GM18870 (cell line): ENCODE data around the gene IGF1R.
A peak's percentile ranks its signal among the peaks of the same experiment; 100 is the strongest.

Experiments
- ATAC-seq: cut with Tn5 transposase; IDR thresholded peaks from one replicate; pipeline ENCODE4 v1.9.1; 2021; ENCODE audit warnings: moderate library complexity; ENCODE audit not compliant: unreplicated experiment

The IGF1R gene

DNA sequence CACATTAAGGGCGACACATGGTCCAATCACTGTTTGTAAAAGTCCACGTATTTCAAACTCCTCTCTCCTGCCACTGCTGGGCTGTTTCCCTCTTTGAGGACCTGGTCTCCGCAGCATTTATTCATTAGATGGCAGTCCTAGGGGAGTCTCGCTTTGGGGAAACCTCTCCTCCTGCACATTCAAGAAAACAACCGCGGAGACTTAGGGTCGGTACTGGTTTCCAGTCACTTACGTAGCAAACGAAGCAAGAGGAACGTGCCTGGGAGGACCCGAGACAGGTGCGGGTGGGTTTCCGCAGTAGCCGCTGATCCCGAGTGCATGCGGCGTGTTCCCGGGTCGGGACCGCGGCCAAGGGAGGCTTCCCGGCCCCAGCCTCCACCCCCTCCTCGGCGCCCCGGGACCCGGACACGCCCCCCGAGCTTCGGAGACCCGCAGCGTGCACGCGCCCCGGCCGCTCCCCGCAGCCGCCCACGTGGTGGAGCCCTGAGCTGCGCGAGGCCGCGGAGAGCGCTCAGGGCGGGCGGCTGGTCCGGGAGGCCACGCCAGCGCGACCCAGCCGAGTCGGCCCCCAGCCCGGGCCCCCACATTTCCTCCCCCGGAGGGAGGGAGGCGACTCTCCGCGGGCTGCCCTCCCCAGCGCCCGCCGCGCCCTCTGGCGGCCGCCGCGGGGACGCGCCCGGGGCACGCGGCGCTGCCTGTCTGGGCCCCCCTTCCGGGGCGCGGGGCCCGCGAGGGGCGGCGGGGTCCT, 1.1 kb upstream of the IGF1R start:
- no peak for ATAC-seq

DNA sequence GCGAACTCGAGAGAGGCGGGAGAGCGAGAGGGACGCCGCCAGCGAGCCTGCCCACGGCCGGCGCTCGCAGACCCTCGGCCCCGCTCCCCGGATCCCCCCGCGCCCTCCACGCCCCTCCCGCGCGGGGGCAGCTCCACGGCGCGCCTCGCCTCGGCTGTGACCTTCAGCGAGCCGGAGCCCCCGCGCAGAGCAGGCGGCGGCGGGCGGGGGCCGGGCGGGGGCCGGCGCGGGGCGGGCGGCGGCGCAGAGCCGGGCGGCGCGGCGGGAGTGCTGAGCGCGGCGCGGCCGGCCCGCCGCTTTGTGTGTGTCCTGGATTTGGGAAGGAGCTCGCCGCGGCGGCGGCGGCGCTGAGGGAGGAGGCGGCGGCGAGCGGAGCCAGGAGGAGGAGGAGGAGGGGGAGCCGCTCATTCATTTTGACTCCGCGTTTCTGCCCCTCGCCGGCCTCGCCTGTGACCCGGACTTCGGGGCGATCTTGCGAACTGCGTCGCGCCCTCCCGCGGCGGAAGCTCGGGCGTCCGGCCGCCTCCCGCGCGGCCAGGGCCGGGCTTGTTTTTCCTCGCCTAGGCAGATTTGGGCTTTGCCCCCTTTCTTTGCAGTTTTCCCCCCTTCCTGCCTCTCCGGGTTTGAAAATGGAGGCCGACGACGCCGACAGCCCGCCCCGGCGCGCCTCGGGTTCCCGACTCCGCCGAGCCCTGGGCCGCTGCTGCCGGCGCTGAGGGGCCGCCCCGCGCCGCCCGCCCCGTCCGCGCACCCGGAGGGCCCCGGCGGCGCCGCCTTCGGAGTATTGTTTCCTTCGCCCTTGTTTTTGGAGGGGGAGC, 524 bp downstream of the IGF1R start:
- ATAC-seq, result peak; percentile 14

DNA sequence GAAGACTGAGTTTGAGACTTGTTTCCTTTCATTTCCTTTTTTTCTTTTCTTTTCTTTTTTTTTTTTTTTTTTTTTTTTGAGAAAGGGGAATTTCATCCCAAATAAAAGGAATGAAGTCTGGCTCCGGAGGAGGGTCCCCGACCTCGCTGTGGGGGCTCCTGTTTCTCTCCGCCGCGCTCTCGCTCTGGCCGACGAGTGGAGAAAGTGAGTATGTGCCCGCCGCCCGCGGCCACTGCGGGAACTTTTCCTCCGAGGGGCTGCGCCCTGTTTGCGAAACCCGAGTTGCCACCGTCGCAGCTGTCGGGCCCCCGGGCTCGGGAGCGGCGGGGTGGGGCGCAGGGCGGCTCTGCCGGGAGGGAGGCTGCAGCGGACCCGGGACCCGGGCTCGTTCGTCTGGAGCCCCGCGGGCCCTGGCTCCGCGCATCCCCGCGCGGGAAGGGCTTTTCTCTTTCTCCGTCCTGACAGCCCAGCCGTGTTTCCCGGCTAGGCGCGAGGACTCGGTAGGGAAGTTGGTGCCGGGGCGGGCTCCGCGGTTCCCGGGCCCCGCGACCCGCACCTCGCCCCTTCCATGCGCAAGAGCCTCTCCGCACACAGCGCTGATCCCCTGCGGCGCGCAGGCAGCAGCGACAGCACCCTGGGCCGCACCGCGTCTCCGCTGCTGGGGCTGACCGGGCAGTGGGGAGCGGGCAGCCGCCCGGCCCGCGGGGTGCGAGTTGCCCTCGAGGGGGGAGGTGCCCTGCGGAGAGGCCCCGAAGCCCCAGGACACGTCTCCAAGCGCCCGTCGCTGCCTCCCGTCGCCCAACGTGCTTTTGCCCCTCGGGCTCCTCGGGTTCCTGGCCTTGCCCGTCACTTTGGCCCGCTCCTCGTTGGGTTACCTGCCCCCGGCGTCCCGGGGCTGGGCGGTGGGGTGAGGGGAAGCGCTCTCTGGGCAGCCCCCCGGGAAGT, 1.4 kb downstream of the IGF1R start:
- no peak for ATAC-seq

DNA sequence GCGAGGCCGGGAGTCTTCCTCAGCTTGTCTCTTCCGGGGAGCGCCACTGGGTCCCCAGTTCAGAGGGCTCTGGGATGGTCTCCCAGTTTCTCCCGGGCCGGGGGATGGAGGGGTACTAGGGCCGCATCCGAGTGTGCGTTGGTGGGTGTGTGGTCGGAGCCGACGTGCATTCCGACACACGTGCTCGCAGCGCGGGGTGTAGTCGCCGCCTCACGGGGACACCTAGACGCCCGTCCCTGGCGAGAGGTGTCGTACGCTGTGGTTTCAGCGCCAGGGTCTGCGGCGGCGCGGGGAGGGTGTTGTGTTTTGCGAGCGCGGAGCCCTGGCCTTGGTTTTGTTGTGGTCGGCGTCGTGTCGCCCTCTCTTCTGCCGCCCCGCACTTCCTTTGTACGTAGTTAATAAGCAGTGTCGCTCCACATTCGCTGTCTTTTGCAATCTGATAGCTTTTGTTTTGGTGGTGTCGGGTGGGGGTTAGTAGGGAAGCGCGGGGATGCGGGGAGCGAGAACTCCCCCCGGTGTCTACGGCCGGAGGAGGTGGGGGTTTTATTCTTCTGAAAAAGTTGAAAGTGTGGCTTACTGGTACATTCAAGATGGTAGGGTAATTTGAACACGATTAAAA, 2.2 kb downstream of the IGF1R start:
- no peak for ATAC-seq

DNA sequence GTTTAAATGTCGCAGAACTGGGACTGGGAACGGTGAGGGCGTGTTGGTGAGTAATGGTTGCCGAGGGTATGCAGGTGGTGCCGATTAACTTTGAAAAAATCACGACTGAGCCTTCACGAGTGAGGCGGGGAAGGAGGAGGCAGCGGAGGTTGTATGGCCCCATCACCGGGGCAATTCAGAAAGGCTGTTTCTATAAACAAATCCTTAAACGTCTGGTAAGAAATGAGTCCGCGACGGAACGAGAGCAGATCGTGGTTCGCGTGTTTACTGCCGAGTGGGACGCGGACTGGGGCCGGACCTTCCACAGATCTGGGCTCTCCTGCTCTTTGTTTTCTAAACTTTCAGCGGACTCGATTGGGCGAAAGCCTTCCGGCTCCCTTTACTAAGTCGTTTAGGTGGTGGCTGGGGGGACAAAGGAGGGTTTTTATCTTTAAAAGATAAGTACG, 2.7 kb downstream of the IGF1R start:
- no peak for ATAC-seq

DNA sequence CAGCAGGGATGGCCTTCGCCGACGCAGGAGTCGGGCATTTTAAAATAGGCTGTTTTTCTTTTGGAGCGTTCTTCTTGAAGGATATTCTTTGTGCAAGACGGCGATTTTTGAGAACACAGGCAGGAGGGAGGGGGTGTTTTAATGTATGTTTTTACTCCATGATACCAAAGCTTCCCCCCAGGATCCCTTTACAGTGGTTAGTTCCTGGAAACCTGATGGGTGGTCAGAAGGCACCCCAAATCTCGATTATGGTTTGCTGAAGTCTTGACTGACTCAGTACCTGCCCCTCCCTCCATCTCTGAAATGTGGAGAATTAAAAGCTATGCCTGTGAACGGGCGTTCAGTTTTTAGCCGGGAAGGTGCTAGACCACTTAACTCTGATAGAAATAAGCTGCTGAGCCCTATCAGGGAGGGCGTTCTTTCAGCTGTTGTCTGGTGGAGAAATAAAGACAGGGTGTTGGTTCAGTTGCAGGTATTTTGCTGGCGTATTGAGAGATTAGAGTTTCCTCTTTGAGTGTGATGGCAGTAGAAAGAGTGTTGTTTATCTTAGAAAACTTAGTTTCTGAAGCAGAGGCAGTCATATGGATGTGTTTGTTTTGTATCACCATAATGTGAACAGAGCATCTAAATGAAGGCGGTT, 3.4 kb downstream of the IGF1R start:
- ATAC-seq, result no peak

DNA sequence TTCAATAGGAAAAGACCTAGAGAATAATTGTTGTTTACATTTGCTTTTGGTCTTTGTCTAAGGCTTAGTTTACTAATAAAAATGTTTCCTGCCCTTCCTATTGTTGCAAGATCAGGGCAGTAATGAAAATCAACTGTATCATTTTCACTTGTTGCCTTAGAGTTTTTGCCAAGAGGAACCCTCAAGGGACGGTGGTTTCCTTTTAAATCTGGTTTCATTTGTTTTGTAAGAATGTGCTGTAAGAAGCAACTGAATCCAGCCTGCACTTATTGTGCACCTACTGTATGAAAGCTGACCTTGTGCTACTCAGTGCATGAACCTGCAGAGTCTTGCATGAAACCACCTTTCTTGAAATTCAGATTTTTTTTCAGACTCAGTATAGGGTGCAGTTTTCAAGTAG, 5.3 kb downstream of the IGF1R start:
- ATAC-seq, result no peak

DNA sequence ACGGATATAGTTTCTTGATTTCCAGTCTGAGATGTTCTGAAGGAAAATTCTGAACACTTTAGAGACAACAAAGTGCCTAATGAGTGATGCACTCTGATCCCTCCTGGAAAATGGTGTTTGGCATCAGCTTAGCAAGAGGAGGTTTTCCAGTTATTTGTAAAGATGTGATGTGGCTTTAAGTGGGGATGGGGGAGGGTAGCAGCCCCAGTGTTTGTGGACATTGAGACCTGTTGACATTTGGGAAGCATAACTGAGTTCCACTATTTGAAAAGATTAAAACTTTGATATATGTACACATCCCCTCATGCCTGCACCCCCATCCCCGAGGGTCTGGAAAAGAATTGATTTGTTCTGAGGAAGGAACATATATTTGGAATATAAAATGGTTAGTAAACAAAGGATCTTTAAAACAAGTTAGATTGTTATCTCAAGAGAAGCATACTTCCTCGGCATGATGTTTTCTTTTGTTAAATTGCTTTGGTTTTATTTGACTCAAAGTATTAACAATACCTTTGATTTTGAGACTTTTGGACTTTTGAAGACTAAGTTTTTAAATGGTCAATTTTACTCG, 6.5 kb downstream of the IGF1R start:
- no peak for ATAC-seq

DNA sequence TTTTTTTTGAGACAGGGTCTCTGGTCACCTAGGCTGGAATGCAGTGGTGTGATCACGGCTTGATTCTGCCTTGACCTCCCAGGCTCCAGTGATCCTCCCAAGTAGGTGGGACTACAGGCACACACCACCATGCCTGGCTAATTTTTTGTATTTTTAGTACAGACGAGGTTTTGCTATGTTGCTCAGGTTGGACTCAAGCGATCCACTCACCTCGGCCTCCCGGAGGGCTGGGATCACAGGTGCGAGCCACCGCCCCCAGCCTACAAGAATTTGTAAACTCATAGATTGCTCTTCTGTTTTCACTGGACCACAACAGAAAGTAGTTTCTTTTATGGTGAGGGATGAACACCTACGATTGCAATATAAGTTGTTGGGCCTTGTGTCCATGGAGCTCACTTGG, 7.4 kb downstream of the IGF1R start:
- ATAC-seq, result no peak

DNA sequence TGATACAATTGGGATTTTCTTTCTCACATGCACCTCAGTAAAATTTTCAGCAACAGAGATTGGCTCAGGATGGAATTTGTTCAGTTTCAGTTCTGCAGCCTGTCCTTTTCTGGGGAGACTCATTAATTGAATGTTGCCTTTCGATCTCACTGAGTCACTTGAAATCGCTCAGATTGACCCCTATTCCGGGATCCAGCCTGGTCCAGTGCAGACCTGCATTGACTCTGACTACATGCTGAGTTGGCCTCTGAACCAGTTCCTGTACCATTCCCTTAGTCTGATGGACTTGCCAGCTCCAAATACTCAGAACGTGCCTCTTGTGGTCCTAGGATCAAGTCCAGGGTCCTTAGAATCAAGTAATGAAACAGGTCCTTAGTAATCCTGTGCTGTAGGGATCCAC, 9.4 kb downstream of the IGF1R start:
- ATAC-seq, result no peak

DNA sequence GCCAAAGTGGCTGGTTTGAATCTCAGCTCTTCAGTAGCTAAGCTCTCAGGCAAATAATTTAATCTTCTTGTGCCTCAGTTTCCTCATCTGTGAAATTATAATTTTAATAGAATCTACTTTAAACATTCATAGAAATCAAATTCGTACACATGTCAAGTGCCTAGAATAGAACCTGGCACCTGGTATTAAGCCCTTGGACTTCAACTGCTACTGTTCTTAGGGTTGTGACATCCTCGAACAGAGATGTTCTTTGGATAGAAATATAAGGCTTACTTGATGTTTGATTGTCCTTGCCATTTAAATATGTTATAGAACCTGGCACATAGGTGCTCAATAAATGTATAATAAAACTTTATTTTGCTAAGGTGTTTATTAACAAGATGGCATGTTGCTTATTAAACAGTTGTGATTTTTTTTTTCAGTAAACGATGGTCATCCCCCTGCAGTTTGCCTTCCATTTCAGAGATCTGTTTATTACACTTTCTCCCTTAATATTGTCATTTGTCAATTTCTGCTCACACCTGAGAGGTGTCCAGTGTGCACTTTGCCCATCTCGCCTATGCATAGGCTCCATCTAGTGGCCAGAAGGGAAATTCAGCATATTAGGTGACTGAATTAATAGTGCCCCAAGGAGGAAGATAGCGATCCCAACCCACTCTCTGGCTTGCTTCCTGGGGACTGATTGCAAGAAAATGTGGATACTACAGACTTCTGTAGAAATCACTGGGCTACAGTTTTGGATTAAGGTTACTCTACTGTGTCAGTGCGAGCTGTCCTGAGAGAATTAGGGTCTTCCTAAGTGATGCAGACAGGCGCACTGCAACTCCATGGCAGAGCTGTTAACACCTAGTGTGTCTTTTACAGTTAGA, 10.7 kb downstream of the IGF1R start:
- peak; percentile 91 for ATAC-seq

DNA sequence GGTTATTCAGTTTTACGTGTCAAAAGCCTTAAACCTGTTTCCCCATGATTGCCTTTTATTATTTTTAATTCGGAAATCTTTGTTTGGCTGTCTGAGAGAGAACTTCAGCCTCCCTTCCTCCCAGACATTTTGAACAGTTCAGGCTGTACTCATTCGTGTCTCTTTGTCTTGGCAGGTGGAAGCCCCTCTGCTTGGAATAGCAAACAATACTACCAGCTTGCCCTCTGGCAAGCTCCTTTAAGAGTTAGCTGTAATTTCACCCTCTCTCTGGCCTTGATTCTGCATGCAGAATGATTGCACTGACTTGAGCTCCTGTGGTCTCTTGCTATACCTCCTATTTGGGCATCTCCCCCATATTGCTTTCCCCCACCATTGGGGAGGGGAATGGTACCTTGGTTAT, 11.7 kb downstream of the IGF1R start:
- ATAC-seq, result no peak

DNA sequence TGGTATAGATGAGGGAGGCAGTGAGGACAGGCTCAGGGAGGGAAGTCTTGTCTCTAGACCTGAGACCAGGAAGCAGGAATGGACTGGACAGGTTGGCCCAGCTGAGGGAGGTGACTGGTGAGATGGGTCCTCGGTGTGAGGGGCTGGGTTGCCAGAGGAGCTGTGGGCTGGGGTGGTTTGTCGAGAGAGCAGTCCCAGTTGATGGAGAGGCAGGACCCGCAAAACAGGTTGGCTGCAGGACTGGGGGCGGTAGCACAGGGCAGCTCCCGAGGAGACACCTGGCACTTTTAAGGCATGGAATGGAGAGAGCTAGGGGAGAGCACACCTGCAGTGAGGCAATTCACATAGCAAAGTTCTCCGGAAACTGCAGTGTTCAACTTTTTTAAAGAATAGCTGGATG, 14.7 kb downstream of the IGF1R start:
- no peak for ATAC-seq

DNA sequence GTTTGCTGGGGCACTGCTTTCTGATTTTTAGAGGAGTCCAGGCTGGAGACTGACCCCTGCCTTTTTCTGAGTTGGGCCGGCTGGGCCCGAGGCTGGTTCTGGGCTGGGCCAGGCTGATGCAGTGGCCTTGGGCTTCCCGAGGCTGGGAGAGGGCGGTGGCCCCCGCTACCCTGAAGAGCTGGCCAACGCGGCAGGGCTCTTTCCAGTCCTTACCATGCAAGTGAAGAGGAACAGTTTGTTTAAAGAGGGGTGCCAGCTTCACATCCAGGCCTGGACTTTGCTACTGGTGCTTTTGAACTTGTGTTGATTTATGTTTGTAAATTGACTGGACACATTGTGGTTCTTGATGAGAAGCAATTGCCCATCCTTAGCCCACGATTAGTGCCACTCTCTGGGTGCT, 15.3 kb downstream of the IGF1R start:
- no peak for ATAC-seq

DNA sequence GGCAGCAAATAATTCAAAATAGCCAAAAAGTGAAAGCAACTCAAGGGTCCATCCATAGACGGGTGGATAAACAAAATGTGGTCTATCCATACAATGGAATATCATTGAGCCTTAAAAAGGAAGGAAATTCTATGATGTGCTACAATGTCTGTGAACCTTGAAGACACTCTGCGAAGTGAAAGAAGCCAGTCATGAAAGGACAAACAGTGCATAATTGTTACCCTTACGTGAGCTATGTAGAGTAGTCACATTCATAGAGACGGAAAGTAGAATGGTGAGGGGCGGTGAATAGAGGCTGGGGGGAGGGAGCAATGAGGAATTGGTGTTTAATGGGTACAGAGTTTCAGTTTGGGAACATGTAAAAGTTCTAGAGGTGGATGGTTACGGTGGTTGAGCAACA, 18.1 kb downstream of the IGF1R start:
- ATAC-seq, result no peak

DNA sequence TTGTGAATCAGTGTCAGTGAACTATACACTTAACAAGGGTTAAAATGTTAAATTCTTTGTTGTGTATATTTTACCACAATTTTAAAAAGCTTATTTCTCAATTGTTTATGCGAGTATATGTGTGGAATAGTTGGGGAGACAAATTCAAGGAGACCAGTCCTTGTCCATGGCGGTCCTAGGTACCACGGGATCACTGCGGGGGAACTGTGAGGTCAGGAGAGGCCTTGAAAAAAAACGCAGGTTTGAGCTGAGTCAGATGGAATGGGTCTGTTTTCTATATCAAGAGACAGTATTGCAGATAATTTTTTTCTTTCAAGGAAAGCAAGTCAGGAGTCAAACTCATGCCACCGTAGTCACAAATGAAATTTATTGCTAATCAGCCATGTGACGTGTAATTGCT, 18.5 kb downstream of the IGF1R start:
- ATAC-seq, result no peak

DNA sequence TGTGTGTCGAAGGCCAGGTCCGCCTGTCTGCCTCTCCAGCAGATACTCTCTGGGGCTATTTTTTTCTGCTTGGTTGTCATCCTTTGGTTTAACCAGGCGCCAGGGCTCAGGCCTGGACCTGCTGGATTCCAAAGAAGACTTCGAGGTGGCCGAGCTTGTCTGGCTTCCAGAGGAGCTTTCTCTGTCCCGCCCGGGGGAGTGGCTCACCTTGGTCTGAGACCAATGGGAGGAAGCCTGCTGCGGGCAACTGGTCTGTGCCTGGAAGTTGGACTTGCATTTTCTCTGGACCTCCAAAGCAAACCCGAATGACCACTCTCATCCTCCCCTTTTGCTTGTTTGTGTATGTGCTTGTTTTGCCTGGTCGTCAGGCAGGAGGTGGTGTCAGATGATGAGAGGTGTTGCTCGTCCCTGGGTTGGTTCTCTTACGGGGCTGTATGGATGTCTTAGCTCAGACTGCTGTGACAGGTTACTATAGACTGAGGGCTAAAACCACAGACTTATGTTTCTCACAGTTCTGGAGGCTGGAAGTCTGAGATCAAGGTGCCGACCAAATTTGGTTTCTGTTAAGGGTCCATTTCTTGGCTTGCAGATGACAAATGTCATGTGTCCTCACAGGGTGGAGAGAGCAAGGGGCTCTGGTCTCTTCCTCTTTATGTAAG, 19.3 kb downstream of the IGF1R start:
- no peak for ATAC-seq

DNA sequence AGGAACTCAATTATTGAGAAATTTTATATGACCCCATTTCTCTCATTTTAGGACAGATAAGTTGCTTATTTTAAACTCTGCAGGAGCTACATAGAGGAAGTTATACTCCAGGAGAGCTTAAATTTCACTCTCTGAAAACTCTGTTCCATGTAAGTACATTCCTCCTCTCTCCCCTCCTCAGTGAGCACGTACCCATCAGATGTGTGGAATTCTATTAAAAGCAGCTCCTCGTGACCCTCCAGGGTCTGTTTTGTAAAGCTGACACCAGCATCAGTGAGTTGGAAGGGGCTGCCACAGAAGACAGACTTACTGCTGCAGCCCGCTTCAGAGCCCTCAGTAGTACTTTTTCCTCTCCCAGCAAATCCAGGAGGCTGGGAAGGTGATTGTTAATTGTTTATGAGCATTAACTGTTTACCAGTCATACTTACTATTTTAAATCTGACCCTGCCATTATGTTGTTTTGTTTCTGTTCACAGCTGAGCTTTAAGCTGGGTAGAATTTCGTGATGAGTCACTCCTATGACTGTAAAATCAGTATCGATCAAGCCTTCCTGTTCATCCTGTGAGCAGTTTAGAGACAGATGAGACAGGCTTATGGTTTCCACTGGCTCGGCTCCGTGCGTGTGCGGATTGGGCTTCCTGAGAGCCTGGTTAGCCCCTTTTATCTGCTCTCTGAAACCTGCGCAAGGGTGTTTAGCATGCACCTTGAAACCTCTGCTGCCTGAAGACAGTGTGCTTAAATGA, 20.4 kb downstream of the IGF1R start:
- peak; percentile 75 for ATAC-seq
